Neural cell (in vitro differentiated cells): Measurements from ENCODE around the gene ABCA2.

Experiments used
- CTCF ChIP-seq: fragments of 450-650 bp; IDR thresholded peaks from 2 replicates; pipeline ENCODE4 v1.5.1; 2014; ENCODE audit warnings: antibody characterized with exemption, mild to moderate bottlenecking, moderate library complexity; ENCODE audit not compliant: poor library complexity, severe bottlenecking
- EP300 ChIP-seq: fragments of 450-650 bp; conservative IDR thresholded peaks from 2 replicates; pipeline ENCODE4 v1.6.1; 2014; ENCODE audit warnings: antibody characterized with exemption, mild to moderate bottlenecking, moderate library complexity; ENCODE audit not compliant: poor library complexity, severe bottlenecking
- EZH2 ChIP-seq: fragments of 200-600, 300-800 bp; shearing (Covaris generic), sonication (generic); IDR thresholded peaks from 2 replicates; pipeline ENCODE4 v1.6.1; 2014; ENCODE audit warnings: antibody characterized with exemption, low read length, borderline replicate concordance, mild to moderate bottlenecking; ENCODE audit not compliant: insufficient read depth, poor library complexity, severe bottlenecking
- MXI1 ChIP-seq: fragments of 450-650 bp; conservative IDR thresholded peaks from 2 replicates; pipeline ENCODE4 v1.6.1; 2014; ENCODE audit warnings: antibody characterized with exemption, mild to moderate bottlenecking; ENCODE audit not compliant: poor library complexity, severe bottlenecking
- POLR2AphosphoS5 ChIP-seq: IDR thresholded peaks from 2 replicates; pipeline ENCODE4 v1.6.1; 2012
- RAD21 ChIP-seq: fragments of 450-650 bp; conservative IDR thresholded peaks from 2 replicates; pipeline ENCODE4 v1.6.1; 2014; ENCODE audit warnings: antibody characterized with exemption, mild to moderate bottlenecking, moderate library complexity
- REST ChIP-seq: IDR thresholded peaks from 2 replicates; pipeline ENCODE4 v1.6.1; 2012; ENCODE audit warnings: borderline replicate concordance

GRCh38 chr9:137064880-137065164 lies 36.8 kb upstream of the ABCA2 start:
- TF ChIP-seq CTCF (no peak), RAD21 (no peak), EZH2 (no peak), REST (no peak), MXI1 (no peak), POLR2AphosphoS5 (no peak), EP300 (no peak)
